Measurements from ENCODE around the gene EML1.

Gene EML1

GRCh38 chr14:99793213-99794150 lies at the start of gene EML1:
EML1 (plus strand) TSS chr14:99793413; CDS start chr14:99793477, 64 bp downstream.
- peak within 1 kb of the TSS; percentile 65 for H3K4me3 ChIP-seq (replicated peaks; ENCODE audit: low read depth, low read length)
- TF ChIP-seq CTCF (IDR thresholded peaks at IDR 0.05; ENCODE audit: low read length, missing control alignments), result no peak
- peak; percentile 81 for DNase-seq (ENCODE audit: low read depth)

GRCh38 chr14:99744199-99744872 lies 48.9 kb upstream of the EML1 start:
- H3K4me3 ChIP-seq (replicated peaks; ENCODE audit: low read depth, low read length), result no peak overlapping the region
- TF ChIP-seq CTCF (IDR thresholded peaks at IDR 0.05; ENCODE audit: low read length, missing control alignments), result no peak
- DNase-seq (ENCODE audit: low read depth), result peak; percentile 45

GRCh38 chr14:99744873-99745224 lies 48.4 kb upstream of the EML1 start:
- no peak for DNase-seq (ENCODE audit: low read depth)
- TF ChIP-seq CTCF (IDR thresholded peaks at IDR 0.05; ENCODE audit: low read length, missing control alignments), result no peak
- H3K4me3 ChIP-seq (replicated peaks; ENCODE audit: low read depth, low read length), result no peak overlapping the region

- no peak for DNase-seq (ENCODE audit: low read depth)
- H3K4me3 ChIP-seq (replicated peaks; ENCODE audit: low read depth, low read length), result no peak overlapping the region
- no peak for TF ChIP-seq CTCF (IDR thresholded peaks at IDR 0.05; ENCODE audit: low read length, missing control alignments)
Measured at GRCh38 chr14:99745307-99745951, 47.8 kb upstream of the EML1 start.

- no peak for TF ChIP-seq CTCF (IDR thresholded peaks at IDR 0.05; ENCODE audit: low read length, missing control alignments)
- H3K4me3 ChIP-seq (replicated peaks; ENCODE audit: low read depth, low read length), result no peak overlapping the region
- DNase-seq (ENCODE audit: low read depth), result no peak
Measured at GRCh38 chr14:99747167-99747566, 46.0 kb upstream of the EML1 start.

GRCh38 chr14:99747582-99748330 lies 45.5 kb upstream of the EML1 start:
- H3K4me3 ChIP-seq (replicated peaks; ENCODE audit: low read depth, low read length), result no peak overlapping the region
- no peak for DNase-seq (ENCODE audit: low read depth)
- TF ChIP-seq CTCF (IDR thresholded peaks at IDR 0.05; ENCODE audit: low read length, missing control alignments), result no peak

Data from fibroblast of pulmonary artery (primary cell).